A549 (cell line): ENCODE measurements around the gene MIPOL1.

ENCODE experiments used
- POLR2A ChIP-seq: IDR thresholded peaks from 2 replicates; pipeline ENCODE4 v1.6.1; 2012; ENCODE audit warnings: mild to moderate bottlenecking, low read length
- POLR2AphosphoS2 ChIP-seq: conservative IDR thresholded peaks from 2 replicates; pipeline ENCODE4 v1.6.1; 2012; ENCODE audit warnings: low read length, improper control_type of control experiment, inconsistent platforms

DNA sequence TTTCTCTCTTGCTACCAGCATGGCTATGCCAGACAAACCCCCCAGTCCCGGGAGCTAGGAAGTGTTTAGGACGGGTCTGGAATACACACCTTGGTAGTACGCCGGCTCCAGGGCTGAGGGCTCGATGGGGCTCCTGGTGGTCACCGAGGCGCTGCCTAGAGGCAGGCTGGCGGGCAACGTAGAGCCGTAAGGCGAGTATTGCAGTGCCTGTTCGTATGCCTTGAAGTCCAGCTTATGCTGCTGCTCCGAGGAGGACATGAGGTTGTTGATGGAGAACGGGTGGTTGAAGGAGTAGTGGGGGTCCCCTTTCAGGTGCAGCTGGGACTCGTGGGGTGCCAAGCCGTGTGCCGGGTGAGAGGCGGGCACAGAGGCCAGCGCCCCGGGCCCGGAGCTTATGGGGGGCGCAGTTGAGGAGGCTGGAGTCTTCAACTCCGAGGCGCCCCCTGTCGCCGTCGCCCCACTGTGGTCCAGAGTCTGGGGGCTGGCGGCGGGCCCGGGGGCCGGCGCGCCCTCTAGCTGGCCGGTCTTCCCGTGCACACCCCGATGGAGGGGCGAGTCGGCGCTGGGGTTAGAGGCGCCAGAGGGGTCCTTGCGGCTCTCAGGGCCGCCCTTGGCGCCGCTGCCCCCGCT, 393.7 kb downstream of the MIPOL1 start:
- TF ChIP-seq POLR2AphosphoS2 (no peak), POLR2A (no peak; the same call in 1 of the 2 replicates)
